ENCODE measurements around the gene NMNAT3. TPM values are rescaled to one million over a fixed set of nuclear protein-coding genes. Genes with fewer than 3 reads are reported as not detected.

NMNAT3 gene
- polyA plus RNA-seq, 2 of the 4 experiments (the other 2 are of a cell fraction) = 1.2 to 2.9 TPM

DNA sequence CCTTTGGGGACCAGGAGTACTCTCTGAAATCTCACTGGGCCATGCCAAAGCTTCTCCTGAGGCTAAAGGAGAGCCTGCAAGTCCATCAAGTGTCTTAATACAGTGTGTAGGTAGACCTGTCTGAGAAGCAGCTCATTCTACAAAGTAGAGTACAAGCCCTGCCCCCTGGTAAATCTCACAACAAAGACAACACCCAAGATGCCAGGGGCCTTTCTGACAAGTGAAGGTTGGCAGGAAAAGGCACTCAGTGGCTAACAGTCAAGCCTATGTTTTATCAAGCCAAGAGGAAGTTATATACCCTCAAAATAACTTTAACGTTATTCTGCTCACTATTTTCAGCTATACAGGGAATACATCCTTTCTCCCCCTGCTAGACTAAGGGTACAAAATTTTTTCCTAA lies 58.3 kb downstream of the NMNAT3 start:
- WGBS (ENCODE audit: missing lambda C conversion rate) = 50% methylated on average over 1 of the region's 1 CpG
- TF ChIP-seq ZSCAN20 (CRISPR knock-in tag; IDR thresholded peaks at IDR 0.05) = no peak
- no peak for TF ChIP-seq JUNB (IDR thresholded peaks at IDR 0.05)
- no peak for TF ChIP-seq CBX8 (IDR thresholded peaks at IDR 0.05)
- TF ChIP-seq, protein P1, sequence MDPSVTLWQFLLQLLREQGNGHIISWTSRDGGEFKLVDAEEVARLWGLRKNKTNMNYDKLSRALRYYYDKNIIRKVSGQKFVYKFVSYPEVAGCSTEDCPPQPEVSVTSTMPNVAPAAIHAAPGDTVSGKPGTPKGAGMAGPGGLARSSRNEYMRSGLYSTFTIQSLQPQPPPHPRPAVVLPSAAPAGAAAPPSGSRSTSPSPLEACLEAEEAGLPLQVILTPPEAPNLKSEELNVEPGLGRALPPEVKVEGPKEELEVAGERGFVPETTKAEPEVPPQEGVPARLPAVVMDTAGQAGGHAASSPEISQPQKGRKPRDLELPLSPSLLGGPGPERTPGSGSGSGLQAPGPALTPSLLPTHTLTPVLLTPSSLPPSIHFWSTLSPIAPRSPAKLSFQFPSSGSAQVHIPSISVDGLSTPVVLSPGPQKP (IDR thresholded peaks at IDR 0.05; ENCODE audit: low read depth, low read length) = no peak
- no peak for TF ChIP-seq SMC3 (IDR thresholded peaks at IDR 0.05)
- no peak for TF ChIP-seq RAD21 (conservative IDR thresholded peaks at IDR 0.05 in 1 of 2, IDR thresholded peaks at IDR 0.05 in 1 of 2)
- TF ChIP-seq FOXS1 (CRISPR knock-in tag; IDR thresholded peaks at IDR 0.05) = no peak
- TF ChIP-seq FOSB (CRISPR knock-in tag; IDR thresholded peaks at IDR 0.05) = no peak
- TF ChIP-seq CHD4 (IDR thresholded peaks at IDR 0.05; ENCODE audit: borderline replicate concordance) = no peak
- H3K4me2 ChIP-seq = no peak overlapping the region
- CTCF ChIA-PET = no interaction called here
- no peaks in the 10 kb centered on the region for H3K4me1 ChIP-seq
- POLR2A ChIA-PET = no interaction called here
- no peak for DNase-seq (ENCODE audit: low read depth in 1 of 2, low spot score in 1 of 2)
- ATAC-seq = no peak
- no peak overlapping the region for H3K27ac ChIP-seq
- H3K4me3 ChIP-seq = no peak overlapping the region
- no peaks in the 10 kb centered on the region for H3K9me3 ChIP-seq
- FAIRE-seq = no peak

GRCh38 chr3:139617672-139618268 lies 60.0 kb downstream of the NMNAT3 start:
- FAIRE-seq (no peak), DNase-seq (ENCODE audit: low read depth in 1 of 2, low spot score in 1 of 2) (no peak), ATAC-seq (no peak)
- Histone ChIP-seq H3K4me2 (no peak overlapping the region), H3K4me3 (no peak overlapping the region), H3K4me1 (no peaks in the 10 kb centered on the region), H3K9me3 (no peaks in the 10 kb centered on the region), H3K27ac (no peak overlapping the region)
- ChIA-PET POLR2A (no interaction called here), CTCF (no interaction called here)
- TF ChIP-seq MAFK (IDR thresholded peaks at IDR 0.05; ENCODE audit: partially characterized antibody) (no peak), EHMT2 (IDR thresholded peaks at IDR 0.05; ENCODE audit: low read depth) (no peak), REST (IDR thresholded peaks at IDR 0.05) (no peak), SREBF2 (IDR thresholded peaks at IDR 0.05) (no peak), CHD2 (IDR thresholded peaks at IDR 0.05; ENCODE audit: low read length, partially characterized antibody) (no peak), MAZ (IDR thresholded peaks at IDR 0.05; ENCODE audit: borderline replicate concordance, low read depth, low read length) (no peak)
- WGBS (ENCODE audit: missing lambda C conversion rate) = 30% methylated on average over 3 of the region's 3 CpGs

GRCh38 chr3:139611528-139611927 lies 66.2 kb downstream of the NMNAT3 start:
- POLR2A ChIA-PET = no interaction called here
- CTCF ChIA-PET = no interaction called here

More at GRCh38 chr3:139611528-139611927, 66.2 kb downstream of the NMNAT3 start:
- Histone ChIP-seq H3K9me3 (no peaks in the 10 kb centered on the region), H3K4me3 (no peak overlapping the region), H3K4me2 (no peak overlapping the region), H3K4me1 (no peaks in the 10 kb centered on the region), H3K27ac (no peak overlapping the region)
- no peak for DNase-seq (ENCODE audit: low read depth in 1 of 2, low spot score in 1 of 2)
- TF ChIP-seq CHD4 (IDR thresholded peaks at IDR 0.05; ENCODE audit: borderline replicate concordance) = no peak
- TF ChIP-seq JUNB (IDR thresholded peaks at IDR 0.05) = no peak
- no peak for TF ChIP-seq RAD21 (conservative IDR thresholded peaks at IDR 0.05 in 1 of 2, IDR thresholded peaks at IDR 0.05 in 1 of 2)
- no peak for TF ChIP-seq TP53 (CRISPR knock-in tag; IDR thresholded peaks at IDR 0.05)
- TF ChIP-seq NPAS2 (CRISPR knock-in tag; IDR thresholded peaks at IDR 0.05; ENCODE audit: borderline replicate concordance) = no peak
- no peak for TF ChIP-seq NFE2L2 (conservative IDR thresholded peaks at IDR 0.05; ENCODE audit: low read length)
- no peak for TF ChIP-seq ESRRA (IDR thresholded peaks at IDR 0.05; ENCODE audit: borderline replicate concordance, low read length)
- no peak for TF ChIP-seq SREBF2 (IDR thresholded peaks at IDR 0.05)
- no peak for TF ChIP-seq FOSB (CRISPR knock-in tag; IDR thresholded peaks at IDR 0.05)
- no peak for TF ChIP-seq E2F6 (IDR thresholded peaks at IDR 0.05; ENCODE audit: borderline replicate concordance, low read depth)
- no peak for TF ChIP-seq HEYL (CRISPR knock-in tag; IDR thresholded peaks at IDR 0.05)
- no peak for TF ChIP-seq NR3C1 (IDR thresholded peaks at IDR 0.05)
- no peak for TF ChIP-seq CBX2 (IDR thresholded peaks at IDR 0.05; ENCODE audit: borderline replicate concordance, low read depth)
- TF ChIP-seq ZSCAN20 (CRISPR knock-in tag; IDR thresholded peaks at IDR 0.05) = no peak
- no peak for TF ChIP-seq HOXB13 (CRISPR knock-in tag; IDR thresholded peaks at IDR 0.05; ENCODE audit: low read depth)
- TF ChIP-seq FOXS1 (CRISPR knock-in tag; IDR thresholded peaks at IDR 0.05) = no peak
- TF ChIP-seq EHF (CRISPR knock-in tag; IDR thresholded peaks at IDR 0.05) = no peak
- TF ChIP-seq MAX (IDR thresholded peaks at IDR 0.05) = no peak
- no peak for TF ChIP-seq MYC (IDR thresholded peaks at IDR 0.05; ENCODE audit: borderline replicate concordance, low read length)
- TF ChIP-seq, protein P2, sequence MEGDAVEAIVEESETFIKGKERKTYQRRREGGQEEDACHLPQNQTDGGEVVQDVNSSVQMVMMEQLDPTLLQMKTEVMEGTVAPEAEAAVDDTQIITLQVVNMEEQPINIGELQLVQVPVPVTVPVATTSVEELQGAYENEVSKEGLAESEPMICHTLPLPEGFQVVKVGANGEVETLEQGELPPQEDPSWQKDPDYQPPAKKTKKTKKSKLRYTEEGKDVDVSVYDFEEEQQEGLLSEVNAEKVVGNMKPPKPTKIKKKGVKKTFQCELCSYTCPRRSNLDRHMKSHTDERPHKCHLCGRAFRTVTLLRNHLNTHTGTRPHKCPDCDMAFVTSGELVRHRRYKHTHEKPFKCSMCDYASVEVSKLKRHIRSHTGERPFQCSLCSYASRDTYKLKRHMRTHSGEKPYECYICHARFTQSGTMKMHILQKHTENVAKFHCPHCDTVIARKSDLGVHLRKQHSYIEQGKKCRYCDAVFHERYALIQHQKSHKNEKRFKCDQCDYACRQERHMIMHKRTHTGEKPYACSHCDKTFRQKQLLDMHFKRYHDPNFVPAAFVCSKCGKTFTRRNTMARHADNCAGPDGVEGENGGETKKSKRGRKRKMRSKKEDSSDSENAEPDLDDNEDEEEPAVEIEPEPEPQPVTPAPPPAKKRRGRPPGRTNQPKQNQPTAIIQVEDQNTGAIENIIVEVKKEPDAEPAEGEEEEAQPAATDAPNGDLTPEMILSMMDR (IDR thresholded peaks at IDR 0.05) = no peak
- FAIRE-seq = no peak
- WGBS (ENCODE audit: missing lambda C conversion rate) = 51% methylated on average over 3 of the region's 5 CpGs
- no peak for ATAC-seq

Measured in A549 (cell line).